ENCODE data around the gene NLK.
"Not testable (repeated sequence)": the region's sequence is repeated elsewhere in the genome, so short reads cannot be mapped to it uniquely, and the experiment has no call there.

Gene NLK

DNA sequence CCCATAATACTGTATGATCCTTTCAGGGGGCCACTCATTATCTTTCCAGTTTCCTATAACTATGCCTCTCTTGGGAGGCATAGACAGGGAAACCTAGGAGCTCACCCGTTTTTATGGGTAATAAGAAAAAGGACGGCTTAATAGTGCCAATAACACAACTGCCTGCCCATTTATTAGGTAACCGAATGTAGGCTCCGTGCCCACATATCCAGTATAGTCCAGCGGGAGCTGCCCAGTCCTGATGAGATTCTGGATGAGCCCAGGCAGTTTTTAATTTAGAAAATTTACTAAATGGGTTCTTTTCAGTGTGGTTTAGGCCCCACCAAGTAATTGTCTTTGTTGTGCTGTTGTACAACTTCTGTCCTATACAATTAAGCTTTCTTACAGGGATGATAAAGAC is 189.1 kb downstream of the NLK start:
- DNase-seq (ENCODE audit: low read depth in 2 of 2): not testable (repeated sequence)

DNA sequence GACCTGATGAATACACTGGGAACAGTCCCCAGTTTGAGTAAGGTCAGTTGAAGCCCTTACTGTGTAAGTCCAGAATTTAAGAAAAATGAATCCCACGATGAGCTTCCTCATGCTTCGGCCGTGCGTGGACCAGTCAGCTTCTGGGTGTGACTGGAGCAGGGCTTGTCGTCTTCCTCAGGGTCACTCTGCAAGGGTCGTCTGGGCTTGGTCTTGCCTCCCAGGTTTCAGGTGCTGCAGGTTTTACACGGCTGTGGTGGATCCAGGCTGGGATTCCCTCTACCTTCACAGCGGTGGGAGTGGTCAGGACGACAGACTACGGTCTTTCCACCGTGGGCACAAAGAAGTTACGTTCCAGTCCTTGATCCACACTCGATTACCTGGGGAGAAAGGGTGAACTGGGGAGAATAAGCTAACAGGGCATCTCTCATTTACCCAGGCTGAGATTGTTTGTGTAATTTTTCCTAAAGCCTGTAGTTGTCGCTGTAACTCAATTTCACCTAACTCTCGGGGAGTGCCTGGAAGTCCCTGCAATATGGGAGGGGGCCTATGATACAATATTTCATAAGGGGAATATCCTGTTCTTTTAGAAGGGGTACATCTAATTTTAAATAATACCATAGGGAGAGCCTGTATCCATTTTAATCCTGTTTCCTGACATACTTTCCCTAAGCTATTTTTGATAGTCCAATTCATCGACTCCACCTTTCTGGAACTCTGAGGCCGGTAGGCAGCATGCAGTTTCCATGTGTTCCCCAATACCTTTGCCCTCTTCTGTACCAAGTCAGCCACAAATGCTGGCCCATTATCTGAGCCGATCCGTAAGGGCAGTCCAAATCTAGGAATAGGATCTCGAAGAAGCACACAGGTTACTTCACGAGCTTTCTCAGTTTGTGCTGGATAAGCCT is 190.7 kb downstream of the NLK start:
- DNase-seq (ENCODE audit: low read depth in 2 of 2): not testable (repeated sequence)

DNA sequence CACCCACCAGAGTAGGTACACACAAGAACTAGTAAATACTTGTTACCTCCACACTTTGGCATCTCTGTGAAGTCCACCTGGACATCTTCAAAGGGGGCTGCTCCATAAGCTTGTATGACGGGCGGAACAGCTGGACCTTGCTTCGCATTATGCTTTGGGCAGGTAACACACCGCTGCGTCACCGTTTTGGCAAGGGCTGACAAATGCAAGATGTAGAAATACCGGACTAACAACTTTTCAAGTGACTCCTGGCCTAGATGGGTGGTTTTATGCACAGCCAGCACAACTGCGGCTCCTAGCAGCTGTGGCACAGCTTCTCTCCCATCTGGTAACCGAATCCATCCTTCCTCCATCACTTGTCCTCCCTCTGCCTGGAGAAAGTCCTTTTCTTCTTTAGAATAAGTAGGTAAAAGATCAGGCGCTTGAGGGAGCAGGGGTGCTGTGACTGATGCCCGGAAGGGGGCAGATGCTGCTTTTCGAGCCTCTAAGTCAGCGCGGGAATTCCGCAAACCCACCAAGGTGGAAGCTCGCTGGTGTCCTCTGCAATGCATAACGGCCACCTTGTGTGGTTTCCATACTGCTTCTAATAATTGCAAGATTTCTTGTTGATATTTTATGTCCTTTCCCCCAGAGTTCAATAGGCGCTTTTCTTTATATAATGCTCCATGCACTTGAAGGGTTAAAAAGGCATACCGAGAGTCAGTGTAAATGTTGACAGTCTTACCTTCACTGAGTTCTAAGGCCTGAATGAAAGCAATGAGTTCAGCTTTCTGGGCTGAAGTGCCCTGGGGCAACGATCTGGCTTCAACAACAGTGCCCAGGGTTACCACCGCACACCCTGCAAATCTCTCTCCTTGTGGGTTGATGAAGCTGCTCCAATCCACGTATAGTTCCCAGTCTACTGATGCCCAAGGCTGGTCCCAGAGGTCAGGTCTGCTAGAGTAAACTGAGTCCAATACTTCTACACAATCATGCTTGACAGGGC is 191.7 kb downstream of the NLK start:
- DNase-seq (ENCODE audit: low read depth in 2 of 2): not testable (repeated sequence)

DNA sequence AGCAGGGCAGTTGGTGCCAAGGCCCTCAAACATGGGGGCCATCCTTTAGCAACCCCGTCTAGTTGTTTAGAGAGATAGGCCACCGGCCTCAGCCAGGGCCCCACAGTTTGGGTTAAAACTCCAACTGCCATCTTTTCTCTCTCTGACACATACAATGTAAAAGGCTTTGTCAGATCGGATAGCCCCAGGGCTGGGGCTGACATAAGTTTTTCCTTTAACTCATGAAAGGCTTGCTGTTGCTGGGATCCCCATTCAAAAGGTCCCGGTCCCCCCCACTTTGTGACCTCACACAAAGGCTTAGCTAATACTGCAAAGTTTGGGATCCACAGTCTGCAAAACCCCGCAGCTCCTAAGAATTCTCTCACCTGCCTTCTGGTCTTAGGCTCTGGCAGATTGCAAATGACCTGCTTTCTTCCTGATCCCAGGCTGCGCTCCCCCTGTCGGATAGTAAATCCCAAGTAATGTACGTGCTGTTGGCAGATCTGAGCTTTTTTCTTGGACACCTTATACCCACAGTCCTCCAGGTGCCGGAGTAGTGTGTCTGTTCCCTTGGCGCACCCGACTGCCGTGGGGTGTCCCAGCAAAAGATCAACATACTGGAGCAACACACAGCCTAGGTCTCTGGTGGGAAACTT is 192.7 kb downstream of the NLK start:
- DNase-seq (ENCODE audit: low read depth in 2 of 2): not testable (repeated sequence)

DNA sequence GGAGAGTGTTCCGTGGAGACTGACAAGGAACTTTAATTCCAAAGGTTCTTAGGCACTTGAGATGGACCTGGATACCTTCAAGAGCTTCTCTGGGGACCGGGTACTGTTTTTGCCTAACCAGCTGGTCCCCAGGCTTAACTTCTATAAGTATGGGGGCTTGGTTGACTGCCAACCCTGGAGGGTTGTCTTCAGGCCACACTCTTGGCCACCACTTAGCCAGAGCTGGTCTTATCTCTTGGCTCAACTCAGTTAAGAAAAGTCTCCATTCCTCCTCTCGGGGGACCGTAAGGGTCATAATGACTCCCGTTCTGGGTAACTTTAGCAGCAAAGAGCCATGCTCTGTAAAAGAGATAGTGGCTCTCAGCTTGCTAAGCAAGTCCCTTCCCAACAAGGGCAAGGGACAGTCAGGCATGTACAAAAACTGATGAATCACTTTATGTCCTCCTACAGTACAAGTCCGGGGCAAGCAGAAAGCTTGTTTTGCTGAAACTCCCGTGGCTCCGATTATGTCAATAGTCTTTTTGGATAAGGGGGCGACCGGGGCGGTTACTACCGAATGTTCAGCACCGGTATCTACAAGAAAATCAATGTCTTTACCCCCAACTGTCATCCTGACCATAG is 193.7 kb downstream of the NLK start:
- DNase-seq (ENCODE audit: low read depth in 2 of 2): not testable (repeated sequence)

DNA sequence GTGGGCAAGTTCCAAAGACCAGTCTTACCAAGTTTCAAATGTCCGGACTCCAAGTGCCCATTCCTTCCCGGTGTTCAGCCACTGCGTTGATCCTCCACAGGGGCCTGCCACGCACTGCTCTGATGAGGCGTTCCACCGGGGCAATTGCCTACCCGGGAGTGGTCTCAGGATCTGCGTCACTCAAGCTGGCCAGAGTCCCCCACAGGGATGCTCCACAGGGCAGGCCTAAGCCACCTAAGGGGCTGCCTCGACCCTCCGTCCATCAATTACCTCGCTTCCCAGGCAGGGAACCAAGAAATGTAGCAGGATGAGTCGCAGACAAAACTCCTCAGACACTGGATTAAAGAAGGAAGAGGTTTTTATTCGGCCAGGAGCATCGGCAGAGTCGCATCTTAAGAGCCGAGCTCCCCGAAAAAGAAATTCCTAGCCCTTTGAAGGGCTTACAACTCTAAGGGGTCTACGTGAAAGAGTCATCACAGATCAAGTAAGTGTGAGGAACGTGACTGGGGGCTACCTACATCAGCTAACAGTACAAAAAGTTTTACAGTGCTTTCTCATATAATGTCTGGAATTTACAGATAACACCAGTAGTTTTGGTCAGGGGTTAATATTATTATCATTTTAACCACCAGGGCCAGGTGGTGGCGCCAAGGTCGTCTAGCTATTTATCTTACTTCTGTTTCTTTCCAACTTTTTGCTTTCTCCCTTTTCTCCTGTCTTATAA is 196.2 kb downstream of the NLK start:
- not testable (repeated sequence) for DNase-seq (ENCODE audit: low read depth in 2 of 2)

DNA sequence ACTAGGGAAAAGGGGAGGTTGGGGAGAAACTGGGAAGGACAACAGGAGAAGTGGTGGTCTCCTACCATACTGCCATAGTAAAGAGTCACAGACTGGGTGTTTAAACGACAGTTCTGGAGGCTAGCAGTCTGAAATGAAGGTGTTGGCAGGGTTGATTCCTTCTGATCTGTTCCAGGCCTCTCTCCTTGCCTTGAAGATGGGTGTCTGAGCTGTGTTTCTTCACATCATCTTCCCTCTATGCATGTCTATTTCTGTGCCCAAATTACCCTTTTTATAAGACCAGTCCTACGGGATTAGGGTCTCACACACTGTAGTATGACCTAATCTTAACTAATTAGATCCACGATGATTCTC is 196.8 kb downstream of the NLK start:
- no peak for DNase-seq (ENCODE audit: low read depth in 2 of 2)

DNA sequence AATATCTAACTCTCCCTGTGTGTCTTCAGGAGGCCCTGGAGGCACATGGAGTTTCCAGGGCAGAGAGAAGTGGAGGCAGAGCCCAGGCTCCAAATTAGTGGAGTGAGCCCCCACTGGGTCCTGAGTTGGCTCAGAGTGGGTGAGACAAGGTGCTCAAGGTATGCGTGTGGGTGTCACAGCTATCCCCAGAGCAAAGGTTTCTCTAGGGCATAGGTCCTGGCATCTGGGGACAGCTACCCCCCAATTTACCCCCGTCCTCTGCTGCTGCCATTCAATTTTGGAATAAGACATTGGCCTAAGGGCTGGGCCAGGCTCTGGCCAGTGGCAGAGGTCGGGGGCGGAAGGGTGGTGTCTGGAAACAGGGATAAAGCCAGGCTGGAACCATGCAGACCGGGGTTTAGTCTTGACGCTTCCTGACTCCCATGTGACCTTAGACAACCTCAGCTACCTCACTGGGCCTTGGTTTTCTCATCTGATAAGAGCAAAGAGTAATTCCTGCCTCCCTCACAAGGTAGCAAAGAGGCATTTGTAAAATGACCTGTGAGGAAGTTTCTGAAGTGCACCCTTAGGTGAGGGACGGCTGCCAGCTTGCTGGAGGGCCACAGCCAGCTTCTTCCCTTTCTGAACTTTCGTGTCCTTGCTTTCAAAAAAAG is 198.3 kb downstream of the NLK start:
- DNase-seq (ENCODE audit: low read depth in 2 of 2): no peak

DNA sequence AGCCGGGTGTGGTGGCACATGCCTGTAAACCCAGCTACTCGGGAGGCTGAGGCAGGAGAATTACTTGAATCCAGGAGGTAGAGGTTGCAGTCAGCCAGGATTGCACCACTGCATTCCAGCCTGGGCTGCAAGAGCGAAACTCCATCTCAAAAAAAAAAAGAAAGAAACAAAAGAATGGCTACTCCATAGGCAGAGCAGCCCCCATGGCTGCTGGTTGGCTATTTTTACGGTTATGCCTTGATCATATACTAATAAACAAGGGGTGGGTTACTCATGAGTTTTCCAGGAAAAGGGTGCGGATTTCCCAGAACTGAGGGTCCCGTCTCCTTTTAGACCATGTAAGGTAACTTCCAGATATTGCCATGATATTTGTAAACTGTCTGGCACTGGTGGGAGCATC is 200.3 kb downstream of the NLK start:
- DNase-seq (ENCODE audit: low read depth in 2 of 2): no peak

DNA sequence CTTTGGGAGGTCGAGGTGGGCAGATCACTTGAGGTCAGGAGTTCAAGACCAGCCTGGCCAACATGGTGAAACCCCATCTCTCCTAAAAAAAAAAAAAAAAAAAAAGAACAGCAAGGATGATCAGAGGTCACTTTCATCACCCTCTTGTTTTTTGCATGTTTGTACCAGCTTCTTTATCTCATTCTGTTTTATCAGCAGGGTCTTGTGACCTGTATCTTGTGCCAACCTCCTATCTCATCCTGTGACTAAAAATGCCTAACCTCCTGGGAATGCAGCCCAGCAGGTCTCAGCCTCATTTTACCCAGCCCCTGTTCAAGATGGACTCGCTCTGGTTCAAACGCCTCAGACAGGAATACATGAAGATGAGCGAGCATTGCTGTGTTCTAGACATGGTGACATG is 200.8 kb downstream of the NLK start:
- DNase-seq (ENCODE audit: low read depth in 2 of 2): not testable (repeated sequence)

DNA sequence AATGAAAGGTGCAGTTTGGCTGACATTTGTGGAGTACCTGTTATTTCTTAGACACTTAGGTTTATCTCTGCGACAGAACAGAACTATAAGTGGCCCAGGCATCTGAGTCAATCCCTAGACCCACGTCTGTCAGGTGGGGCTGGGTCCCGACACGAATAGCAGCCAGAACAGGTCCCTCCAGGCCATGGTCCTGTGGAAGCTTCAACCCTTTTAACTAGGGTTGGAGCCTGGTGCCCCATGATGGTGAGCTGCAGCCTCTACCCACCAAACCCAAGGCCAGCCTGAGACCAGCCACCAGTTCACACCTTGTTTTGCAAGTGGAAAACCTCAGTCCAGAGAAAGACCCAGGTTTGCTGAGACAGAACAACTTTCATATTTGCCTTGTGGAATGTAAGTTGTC is 202.0 kb downstream of the NLK start:
- DNase-seq (ENCODE audit: low read depth in 2 of 2): no peak

Measured in stimulated activated CD4-positive, alpha-beta T cell treated with anti-CD3 and anti-CD28 coated beads, Interleukin-1b, Interleukin-23, amount 100 ng/mL, for 1 hour (primary cell).